ENCODE data around the gene UBE2D2.

The UBE2D2 gene

DNA sequence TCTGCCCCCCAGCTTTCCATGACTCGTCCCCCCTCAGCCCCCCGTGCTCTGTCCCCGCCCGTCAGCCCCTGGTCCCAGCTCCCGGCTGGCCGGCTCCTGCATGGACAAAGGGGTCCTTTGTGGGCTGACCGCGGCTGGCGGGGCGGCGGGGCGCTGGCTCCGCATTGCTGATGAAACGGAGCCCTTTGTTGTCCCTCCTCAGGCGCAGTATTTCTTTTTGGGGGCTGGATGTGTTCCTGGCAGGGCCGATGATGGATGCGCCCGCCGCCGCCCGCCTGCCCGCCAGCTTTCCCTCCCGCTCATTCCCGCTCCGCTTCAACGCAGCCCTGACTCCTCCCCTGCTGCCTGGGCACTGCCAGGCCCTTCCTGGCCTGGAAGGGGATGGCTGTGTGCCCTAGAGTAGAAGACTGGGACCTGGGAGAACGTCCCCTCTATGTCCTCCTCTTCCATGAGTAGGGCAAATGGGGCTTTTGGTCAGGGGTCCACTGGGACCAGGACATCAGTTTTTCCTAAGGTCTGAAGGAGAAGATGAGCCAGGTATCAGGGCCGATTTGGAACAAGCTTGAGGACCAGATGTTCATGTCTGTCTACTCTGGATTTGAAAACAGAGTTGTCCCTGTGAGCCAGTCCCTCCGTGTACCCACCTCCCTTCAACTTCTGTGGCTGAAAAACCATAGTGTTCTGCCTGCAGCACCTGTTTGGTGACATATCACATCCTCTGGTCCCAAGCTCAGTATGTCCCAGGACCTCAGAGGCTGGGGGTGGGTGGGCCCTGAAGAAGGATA is 116.0 kb downstream of the UBE2D2 start:
- DNase-seq (ENCODE audit: low read depth) = no peak

Data from stimulated activated CD8-positive, alpha-beta memory T cell treated with anti-CD3 and anti-CD28 coated beads, Interleukin-4, amount 100 ng/mL, for 24 hours (primary cell).